GM12878 (cell line): Measurements from ENCODE around the gene MUL1.

Experiments used
- CTCF ChIP-seq, 3 experiments: IDR thresholded peaks in 2 of 3; conservative IDR thresholded peaks in 1 of 3; 2 replicates each; pipeline ENCODE4 v1.5.1; 2011; ENCODE audit warnings: low read depth in 3 of 3, low read length in 3 of 3, mild to moderate bottlenecking in 3 of 3, control low read depth in 2 of 3, moderate library complexity in 2 of 3, inconsistent platforms in 1 of 3, mixed read lengths in 1 of 3; ENCODE audit not compliant: control insufficient read depth in 2 of 3, insufficient read depth in 1 of 3; ENCODE audit errors: extremely low read depth in 1 of 3
- EZH2 ChIP-seq: IDR thresholded peaks from 2 replicates; pipeline ENCODE4 v1.6.1; 2012; ENCODE audit warnings: low read depth, mild to moderate bottlenecking, control low read depth, inconsistent platforms, low read length, borderline replicate concordance; ENCODE audit not compliant: control insufficient read depth
- HDAC2 ChIP-seq: fragments of 200-600 bp; sonication (generic); IDR thresholded peaks from 2 replicates; pipeline ENCODE4 v1.6.1; 2017
- KAT2A ChIP-seq: conservative IDR thresholded peaks from 2 replicates; pipeline ENCODE4 v1.6.1; 2011; ENCODE audit warnings: low read depth, low read length; ENCODE audit not compliant: control insufficient read depth
- PKNOX1 ChIP-seq: fragments of 450-650 bp; IDR thresholded peaks from 2 replicates; pipeline ENCODE4 v1.6.1; 2016; ENCODE audit warnings: mild to moderate bottlenecking
- PML ChIP-seq: IDR thresholded peaks from 2 replicates; pipeline ENCODE4 v1.6.1; 2012; ENCODE audit warnings: low read length, inconsistent platforms
- YY1 ChIP-seq: IDR thresholded peaks from 2 replicates; pipeline ENCODE4 v1.6.1; 2011; ENCODE audit warnings: low read depth, mild to moderate bottlenecking, low read length

GRCh38 chr1:20540281-20540680 lies 32.3 kb upstream of the MUL1 start:
- TF ChIP-seq PML (no peak), EZH2 (no peak), HDAC2 (no peak), PKNOX1 (no peak), KAT2A (no peak), CTCF (IDR thresholded peaks at IDR 0.05 in 2 of 3, conservative IDR thresholded peaks at IDR 0.05 in 1 of 3; ENCODE audit: control insufficient read depth in 2 of 3, extremely low read depth in 1 of 3, insufficient read depth in 1 of 3, low read depth in 3 of 3, low read length in 3 of 3) (no peak), YY1 (no peak)
